NCI-H748 (cell line): ENCODE results near the gene AFMID.
A peak's percentile ranks its signal among the peaks of the same experiment; 100 is the strongest.
"Not testable (repeated sequence)": the region's sequence is repeated elsewhere in the genome, so short reads cannot be mapped to it uniquely, and the experiment has no call there.

Source experiments
- DNase-seq: peaks from one replicate; lab custom pipeline; 2025; ENCODE audit not compliant: unreplicated experiment; lab: John Stamatoyannopoulos, UW

The AFMID gene

DNA sequence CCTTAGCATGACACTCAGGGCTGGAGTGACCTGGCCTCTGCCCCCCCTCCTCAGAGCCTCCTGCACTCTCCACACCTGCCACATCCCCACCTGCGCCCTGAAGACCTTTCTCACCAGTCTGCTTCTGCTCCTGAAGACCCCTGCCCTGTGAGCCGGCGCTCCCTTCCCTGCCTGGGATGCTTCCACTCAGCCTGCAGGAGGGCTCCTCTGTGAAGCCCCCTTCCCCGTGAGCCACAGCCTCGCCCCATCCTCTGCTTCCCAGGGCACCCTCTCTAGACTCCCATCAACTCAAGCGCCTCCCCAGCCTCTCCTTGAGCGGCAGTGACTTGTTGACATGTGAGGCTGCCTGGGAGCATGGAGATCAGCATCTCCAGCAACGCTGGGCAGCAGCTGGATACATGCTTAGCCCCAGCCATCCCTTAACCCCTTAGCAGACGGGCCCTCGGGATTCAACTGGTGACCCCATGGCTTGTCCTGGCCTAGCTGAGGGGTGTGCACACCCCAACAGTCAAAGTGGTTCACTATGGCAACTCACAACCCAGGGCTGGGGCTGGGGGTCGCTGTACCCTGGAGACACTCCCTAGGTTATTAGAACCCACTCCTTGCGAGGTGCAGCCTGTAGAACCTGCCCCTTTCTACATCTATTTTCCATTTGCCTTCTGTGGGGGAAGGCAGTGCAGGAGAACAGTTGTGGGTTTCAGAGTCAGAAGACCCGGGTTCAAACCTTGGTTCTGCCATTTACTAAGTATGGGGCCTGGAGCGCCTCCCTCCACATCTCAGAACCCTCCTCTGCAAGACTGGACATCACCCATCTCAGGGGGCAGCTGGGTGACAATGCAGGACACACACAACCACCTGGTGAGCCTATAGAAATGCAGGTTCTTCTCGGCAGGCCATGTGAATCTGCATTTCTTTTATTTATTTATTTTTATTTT, 65.8 kb downstream of the AFMID start:
- DNase-seq: no peak

DNA sequence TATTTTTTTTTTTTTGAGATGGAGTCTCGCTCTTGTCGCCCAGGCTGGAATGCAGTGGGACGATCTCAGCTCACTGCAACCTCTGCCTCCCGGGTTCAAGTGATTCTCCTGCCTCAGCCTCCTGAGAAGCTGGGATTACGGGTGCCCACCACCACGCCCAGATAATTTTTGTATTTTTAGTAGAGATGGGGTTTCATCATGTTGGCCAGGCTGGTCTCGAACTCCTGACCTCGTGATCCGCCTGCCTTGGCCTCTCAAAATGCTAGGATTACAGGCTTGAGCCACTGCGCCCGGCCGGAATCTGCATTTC, 66.4 kb downstream of the AFMID start:
- not testable (repeated sequence) for DNase-seq

DNA sequence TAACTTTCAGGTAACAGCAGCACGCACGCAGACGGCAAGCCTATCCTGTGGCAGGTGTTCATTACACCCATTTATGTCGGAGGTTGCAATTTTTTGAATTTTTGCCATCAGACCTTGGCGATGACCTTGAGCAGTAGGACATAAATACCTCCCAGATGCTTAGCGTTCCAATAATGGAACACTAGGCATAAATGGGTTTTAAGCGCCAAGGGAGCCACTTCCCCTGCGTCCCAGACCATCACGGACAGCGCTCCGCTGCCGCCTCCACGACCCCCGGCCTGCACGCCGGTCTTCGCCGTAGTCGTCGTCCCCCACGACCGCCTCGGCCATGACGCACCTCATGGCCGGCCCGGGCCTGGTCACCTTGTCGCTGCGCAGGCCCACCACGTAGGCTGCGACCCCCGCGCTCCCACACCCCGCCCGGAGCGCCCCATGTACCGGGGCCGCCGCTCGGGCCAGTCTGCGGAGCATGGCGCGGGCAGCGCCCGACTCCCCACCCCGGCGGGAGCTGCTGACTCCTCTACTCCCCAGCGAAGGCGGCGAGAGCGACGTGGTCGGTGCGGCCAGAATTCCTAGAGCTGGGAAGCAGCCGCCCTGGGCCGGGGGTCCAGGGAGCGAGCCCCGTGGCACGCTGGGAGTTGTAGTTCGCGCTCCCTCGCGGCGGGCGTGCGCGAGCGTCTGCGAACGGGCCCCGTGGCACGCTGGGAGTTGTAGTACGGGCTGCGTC, 66.9 kb downstream of the AFMID start:
- DNase-seq: peak; percentile 86

DNA sequence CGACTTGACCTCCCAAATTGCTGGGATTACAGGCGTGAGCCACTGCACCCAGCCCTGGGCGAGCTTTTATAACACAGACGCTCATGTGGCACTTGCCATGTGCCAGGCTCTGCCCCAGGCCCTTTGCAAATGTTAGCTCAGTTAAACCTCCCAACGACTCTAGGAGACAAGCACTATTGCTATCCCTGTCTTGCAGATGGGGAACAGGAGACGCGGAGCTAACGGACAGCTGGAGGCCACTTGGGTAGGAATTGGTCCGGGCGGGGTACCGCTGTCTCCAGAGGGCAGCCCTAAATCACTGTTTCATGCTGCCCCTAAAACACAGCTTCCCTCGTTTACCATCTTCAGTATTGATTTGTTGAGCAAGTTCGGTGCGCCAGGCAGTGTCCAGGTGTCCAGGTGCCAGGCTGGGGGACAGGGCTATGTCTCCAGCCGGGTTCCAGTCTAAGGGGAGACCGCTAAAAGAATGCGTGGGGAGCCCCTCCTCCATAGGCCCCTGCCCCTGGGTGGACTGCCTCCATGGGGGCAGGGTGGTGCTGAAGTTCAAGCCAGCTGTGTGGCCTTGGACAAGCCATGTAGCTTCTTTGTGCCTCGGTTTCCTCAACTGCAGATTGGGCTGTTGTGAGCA, 68.0 kb downstream of the AFMID start:
- DNase-seq: no peak

DNA sequence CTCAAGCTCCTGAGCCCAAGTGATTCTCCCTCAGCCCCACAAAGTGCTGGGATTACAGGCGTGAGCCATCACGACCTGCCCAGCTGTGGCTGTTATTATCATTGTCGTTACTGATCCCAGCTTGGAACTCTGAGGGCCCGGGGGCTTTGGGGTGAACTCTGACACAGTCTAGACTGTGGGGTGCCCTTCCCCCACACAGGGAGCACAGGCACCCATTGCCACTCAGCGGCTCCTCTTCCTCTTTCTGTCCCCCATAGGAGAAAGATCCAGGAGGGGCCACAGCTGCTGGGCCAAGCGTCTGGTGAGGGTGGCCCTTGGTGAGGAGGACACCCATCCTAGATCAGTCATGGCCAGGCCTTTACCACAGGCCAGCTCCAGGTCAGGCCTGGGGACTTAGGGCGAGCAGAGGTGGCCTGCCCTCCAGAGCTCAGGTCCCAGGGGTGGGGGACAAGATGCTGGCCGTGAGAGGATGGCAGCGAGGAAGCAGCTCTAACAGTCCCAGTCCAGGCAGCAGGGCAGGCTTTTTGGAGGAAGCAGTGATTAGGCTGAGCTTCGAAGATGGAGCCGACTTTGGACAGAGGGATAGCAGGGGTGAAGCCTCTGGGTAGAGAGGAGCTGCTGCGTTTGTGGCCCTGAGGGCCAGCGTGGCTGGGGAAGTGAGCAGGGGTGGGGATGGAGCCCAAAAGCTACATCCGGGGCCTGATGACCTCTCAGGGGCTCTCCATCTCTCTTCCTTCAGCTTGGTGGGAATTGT, 69.0 kb downstream of the AFMID start:
- no peak for DNase-seq

DNA sequence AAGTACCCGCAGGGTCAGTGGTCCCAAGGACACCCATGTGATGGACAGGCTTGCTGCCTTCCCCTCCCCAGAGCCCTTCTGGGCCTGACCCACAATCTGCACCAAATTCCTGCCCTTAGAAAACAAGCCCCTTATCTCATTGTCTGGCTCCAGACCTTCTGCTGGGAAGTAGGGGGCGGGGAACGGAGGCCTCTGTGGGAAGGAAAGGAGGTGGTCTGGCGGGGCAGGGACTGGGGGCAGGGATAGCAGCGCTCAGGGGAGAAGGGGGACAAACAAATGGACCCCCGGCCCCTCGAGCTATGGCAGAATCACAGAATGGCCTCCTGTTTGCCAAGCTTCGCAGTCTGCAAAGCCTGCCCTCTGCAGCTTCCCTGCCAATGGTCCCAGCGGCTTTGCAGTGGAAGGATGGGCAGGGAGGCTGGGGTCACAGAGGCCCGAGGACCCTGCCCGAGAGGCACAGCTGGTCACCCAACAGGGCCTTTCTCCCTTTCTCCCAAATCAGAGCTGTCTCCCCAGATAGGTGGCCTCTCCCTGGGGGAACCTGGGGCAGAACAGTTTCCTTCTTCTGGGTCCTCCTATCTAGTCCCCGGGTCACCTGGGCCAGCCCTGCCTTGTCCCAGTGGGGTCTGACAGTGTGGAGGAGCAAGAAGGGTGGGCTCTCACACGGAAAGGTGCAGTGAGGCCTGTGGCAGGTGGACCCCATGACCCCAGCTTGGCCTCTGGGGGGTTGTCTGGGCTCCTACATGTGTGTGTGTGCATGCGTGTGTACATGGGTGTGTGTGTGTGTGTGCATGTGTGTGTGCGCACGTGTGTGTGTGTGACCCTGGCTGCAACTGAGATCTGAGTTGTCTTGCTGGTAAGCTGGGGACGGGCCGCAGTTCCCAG, 69.8 kb downstream of the AFMID start:
- DNase-seq: no peak
